ENCODE results near the gene NBAS.

Gene NBAS

DNA sequence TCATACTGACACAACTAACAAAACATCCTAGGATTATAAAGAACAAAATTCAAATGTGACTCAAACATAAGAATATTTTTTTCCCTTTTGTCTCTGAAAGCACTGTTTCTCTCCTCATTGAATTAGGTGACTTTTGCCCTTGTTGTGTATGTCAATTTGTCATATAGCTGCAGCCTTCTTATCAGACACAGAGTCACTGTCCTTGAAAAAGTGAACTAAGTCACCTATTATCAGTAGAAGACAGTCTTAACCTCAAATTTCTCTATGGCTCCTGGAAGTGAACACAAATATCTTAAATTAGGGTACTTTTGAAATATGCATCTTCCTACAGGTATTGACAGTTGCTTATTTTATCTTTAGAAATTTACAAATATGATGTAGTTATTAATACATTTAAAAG, 360.6 kb downstream of the NBAS start:
- DNase-seq (ENCODE audit: low read depth) = no peak
- TF ChIP-seq, protein P1, sequence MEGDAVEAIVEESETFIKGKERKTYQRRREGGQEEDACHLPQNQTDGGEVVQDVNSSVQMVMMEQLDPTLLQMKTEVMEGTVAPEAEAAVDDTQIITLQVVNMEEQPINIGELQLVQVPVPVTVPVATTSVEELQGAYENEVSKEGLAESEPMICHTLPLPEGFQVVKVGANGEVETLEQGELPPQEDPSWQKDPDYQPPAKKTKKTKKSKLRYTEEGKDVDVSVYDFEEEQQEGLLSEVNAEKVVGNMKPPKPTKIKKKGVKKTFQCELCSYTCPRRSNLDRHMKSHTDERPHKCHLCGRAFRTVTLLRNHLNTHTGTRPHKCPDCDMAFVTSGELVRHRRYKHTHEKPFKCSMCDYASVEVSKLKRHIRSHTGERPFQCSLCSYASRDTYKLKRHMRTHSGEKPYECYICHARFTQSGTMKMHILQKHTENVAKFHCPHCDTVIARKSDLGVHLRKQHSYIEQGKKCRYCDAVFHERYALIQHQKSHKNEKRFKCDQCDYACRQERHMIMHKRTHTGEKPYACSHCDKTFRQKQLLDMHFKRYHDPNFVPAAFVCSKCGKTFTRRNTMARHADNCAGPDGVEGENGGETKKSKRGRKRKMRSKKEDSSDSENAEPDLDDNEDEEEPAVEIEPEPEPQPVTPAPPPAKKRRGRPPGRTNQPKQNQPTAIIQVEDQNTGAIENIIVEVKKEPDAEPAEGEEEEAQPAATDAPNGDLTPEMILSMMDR (IDR thresholded peaks at IDR 0.05; ENCODE audit: low read depth, low read length, missing control alignments) = no peak
- H3K4me3 ChIP-seq (ENCODE audit: low read depth, low read length) = no peak overlapping the region
- in situ Hi-C loops (cut with HindIII; ENCODE audit: low sequenced_read_pairs) = no loop called here

DNA sequence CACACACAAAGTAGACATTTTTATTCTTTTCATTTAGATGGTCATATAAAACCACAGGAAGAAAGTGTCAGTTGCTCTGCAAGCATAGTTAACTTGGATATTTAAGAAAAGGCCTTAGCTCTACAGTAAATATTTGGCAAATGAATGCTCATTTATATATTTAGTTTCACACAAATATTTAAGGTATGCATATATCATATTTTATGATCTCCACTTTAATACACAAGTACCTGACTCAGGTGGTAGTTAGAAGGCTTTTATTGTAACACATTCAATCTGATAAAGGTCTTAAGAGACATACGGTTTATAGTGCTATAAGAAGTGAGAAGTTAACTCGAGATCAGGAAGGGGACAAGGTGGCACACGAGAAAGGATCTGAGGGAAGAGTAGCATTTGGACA, 363.1 kb downstream of the NBAS start:
- in situ Hi-C loops (cut with HindIII; ENCODE audit: low sequenced_read_pairs) = no loop called here
- no peak overlapping the region for H3K4me3 ChIP-seq (ENCODE audit: low read depth, low read length)
- DNase-seq (ENCODE audit: low read depth) = no peak
- TF ChIP-seq, protein P1 (IDR thresholded peaks at IDR 0.05; ENCODE audit: low read depth, low read length, missing control alignments) = no peak

GRCh38 chr2:15195813-15196212, 365.3 kb downstream of the NBAS start:
- no peak overlapping the region for H3K4me3 ChIP-seq (ENCODE audit: low read depth, low read length)
- TF ChIP-seq, protein P1 (IDR thresholded peaks at IDR 0.05; ENCODE audit: low read depth, low read length, missing control alignments) = no peak
- in situ Hi-C loops (cut with HindIII; ENCODE audit: low sequenced_read_pairs) = no loop called here
- DNase-seq (ENCODE audit: low read depth) = no peak

DNA sequence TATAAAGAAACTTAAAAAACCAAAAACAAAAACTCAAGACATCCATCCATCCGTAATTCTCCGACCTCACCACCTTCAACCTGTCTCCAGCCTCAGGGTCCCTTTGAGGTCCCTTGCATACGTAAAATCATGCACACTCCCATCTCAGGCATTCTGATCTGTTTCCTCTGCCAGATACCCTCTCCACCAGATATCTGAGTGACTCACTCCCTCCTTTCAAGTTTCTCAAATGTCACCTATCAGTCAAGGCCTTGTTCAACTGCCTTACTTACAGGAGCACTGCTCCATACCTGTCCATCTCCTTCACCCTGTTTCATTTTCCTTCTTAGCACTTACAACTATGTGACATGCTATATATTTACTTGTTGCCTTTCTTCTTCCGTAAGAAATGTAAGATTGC, 369.3 kb downstream of the NBAS start:
- no peak overlapping the region for H3K4me3 ChIP-seq (ENCODE audit: low read depth, low read length)
- TF ChIP-seq, protein P1 (IDR thresholded peaks at IDR 0.05; ENCODE audit: low read depth, low read length, missing control alignments) = no peak
- in situ Hi-C loops (cut with HindIII; ENCODE audit: low sequenced_read_pairs) = no loop called here
- no peak for DNase-seq (ENCODE audit: low read depth)

- H3K4me3 ChIP-seq (ENCODE audit: low read depth, low read length) = no peak overlapping the region
- in situ Hi-C loops (cut with HindIII; ENCODE audit: low sequenced_read_pairs) = no loop called here
- TF ChIP-seq, protein P1 (IDR thresholded peaks at IDR 0.05; ENCODE audit: low read depth, low read length, missing control alignments) = peak; percentile 11
- DNase-seq (ENCODE audit: low read depth) = peak; percentile 9
Observed at GRCh38 chr2:15189216-15189615, 371.9 kb downstream of the NBAS start.

DNA sequence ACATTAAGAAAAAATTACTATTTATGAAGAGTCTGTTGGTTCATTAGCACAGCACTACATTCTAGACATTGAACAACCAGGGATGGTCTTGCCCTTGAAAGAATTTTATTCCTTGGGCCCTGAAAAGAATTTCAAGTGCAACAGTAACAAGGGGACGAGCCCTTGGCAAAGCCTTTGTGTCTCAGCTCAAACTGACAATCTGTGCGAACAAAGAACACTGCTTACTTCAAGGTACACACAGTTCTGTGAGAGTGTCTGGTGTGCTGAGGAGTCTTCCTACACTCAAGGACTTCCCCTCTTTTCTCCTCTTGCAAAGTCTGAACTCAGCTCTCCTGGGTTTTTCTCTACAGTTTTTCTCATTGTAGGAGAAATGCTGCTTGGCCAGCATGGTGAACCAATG, 373.4 kb downstream of the NBAS start:
- TF ChIP-seq, protein P1 (IDR thresholded peaks at IDR 0.05; ENCODE audit: low read depth, low read length, missing control alignments) = no peak
- in situ Hi-C loops (cut with HindIII; ENCODE audit: low sequenced_read_pairs) = no loop called here
- H3K4me3 ChIP-seq (ENCODE audit: low read depth, low read length) = no peak overlapping the region
- no peak for DNase-seq (ENCODE audit: low read depth)

GRCh38 chr2:15186118-15186517, 375.0 kb downstream of the NBAS start:
- DNase-seq (ENCODE audit: low read depth) = no peak
- no peak overlapping the region for H3K4me3 ChIP-seq (ENCODE audit: low read depth, low read length)
- TF ChIP-seq, protein P1 (IDR thresholded peaks at IDR 0.05; ENCODE audit: low read depth, low read length, missing control alignments) = no peak
- in situ Hi-C loops (cut with HindIII; ENCODE audit: low sequenced_read_pairs) = no loop called here
